ENCODE data around the gene SAMD1.
"Not testable (repeated sequence)": the region's sequence is repeated elsewhere in the genome, so short reads cannot be mapped to it uniquely, and the experiment has no call there.

SAMD1 gene

GRCh38 chr19:14059093-14059480 is 31.5 kb downstream of the SAMD1 start:
- peak; percentile 44 to 48 for DNase-seq

- DNase-seq: no peak
Measured at GRCh38 chr19:14058182-14059092, 32.1 kb downstream of the SAMD1 start.

DNA sequence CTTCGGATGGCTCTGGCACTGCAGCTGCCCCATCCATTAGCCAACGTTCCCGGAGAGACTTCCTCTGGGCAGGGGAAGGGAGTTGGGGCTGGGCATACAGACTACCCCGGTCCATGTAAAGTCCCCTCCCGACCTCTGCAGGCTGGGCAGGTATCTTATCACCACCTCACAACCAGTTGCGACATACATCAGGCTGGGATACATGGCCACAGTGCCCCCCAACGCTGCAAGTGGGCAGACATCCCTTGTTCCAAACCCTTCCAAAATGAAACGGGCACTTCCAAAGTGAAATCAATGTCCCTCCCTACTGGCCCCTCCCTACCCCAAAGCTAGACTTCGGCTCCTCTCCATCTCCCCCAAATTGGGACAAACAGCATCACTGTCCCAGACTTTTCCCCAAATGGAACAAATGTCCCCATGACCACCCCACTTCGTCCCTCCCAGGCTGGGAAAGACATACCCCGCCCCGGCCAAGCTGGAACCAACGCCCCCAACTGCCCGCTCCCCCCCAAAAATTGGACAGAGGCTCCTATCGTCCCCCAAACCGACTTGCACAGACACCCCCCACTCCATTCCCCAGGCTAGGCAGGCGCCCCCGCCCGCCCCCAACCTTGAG is 33.7 kb downstream of the SAMD1 start:
- DNase-seq: no peak

DNA sequence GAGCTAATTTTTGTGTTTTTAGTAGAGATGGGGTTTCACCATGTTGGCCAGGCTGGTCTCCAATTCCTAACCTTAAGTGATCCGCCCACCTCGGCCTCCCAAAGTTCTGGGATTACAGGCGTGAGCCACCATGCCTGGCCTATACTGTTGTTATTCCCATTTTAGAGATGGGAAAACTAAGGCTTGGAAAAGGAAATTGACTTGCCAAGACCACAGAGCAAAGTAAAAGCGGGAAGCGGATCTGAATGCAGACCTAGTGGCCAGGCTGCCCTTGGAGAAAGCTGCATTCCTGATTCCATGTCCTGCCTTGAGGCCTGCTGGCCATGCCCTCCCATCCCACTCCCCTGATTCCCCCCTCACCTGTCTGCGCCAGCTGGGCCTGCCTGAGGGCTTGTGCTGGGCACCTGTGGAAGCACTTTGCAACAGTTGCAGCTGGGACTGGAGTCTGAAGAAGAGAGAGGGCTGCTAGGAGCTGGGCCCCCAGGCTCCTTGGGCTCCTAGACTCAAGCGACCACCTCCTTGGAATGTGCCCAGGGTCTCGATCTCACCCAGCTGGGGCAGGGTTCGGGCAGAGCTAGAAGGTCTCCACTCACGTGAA is 34.4 kb downstream of the SAMD1 start:
- DNase-seq: no peak

DNA sequence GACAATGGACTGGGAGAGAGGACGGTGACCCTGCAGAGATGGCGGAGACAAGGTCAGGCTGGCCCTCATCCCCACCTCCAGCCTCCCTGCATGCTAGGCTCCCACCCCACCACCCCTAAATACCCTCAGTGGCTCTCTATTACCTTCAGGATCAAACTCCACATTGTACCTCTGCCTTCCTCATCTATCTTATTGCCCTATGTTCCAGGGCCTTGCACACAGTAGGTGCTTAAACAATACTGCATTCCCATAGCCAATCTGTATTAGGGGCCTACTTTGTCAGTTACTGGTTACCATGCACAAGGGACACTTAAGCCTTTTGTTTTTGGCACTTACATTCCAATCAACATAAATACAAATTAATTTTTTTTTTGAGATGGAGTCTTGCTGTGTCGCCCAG is 35.2 kb downstream of the SAMD1 start:
- no peak for DNase-seq

GRCh38 chr19:14054721-14055120 is 35.8 kb downstream of the SAMD1 start:
- no peak for DNase-seq

- no peak for DNase-seq
Measured at GRCh38 chr19:14054099-14054498, 36.5 kb downstream of the SAMD1 start.

DNA sequence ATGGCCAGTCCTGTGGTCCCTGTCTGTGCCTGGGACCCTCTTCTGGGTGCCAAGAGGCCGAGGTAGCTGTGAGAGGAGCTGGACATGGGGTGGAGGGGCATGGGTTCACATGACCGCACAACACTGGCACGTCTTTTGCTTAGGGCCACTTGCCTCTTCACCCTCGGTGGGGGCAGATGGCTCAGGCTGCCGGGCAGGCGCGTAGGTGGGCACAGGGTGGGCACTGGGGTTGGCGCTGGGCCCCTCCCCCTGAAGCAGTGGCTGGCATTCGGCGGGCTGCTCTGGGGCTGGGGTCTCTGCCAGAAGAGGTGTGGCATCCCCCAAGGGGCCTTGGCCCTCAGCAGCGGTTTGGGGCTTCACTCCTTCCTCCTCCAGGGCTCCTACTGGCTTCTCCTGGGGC is 37.1 kb downstream of the SAMD1 start:
- DNase-seq: no peak

DNA sequence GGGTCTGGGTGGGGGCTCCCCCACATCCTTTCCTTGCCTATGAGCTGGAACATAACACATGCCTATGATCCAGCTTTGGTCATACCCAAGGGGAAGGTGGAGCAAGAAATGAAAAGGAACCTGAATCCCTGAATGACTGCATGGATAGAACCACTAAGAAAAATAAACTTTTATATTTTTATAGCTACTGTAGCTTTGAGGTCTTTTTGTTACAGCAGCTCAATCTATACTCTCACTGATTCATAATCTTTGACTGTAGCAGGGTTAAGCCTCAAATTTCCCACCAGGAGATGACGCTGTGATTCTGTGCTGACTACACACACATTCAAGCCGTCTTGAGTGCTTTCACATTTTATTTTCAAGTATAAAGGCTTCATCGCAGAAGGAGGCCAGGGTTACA is 37.5 kb downstream of the SAMD1 start:
- no peak for DNase-seq

GRCh38 chr19:14052470-14052869 is 38.1 kb downstream of the SAMD1 start:
- no peak for DNase-seq

DNA sequence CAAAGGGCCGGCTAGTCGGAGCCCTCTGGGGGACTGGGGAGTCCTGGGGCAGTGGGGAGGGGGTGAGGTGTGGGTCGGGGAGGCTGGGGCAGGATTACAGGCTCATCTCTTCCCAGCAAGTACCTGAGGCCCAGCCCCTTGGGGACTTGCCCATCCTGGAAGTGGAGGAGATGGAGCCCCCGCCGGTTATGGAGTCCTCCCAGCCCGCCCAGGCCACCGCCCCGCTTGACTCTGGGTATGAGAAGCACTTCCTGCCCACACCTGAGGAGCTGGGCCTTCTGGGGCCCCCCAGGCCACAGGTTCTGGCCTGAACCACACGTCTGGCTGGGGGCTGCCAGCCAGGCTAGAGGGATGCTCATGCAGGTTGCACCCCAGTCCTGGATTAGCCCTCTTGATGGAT is 38.6 kb downstream of the SAMD1 start:
- DNase-seq: no peak

- DNase-seq: not testable (repeated sequence)
Measured at GRCh38 chr19:14050961-14051360, 39.6 kb downstream of the SAMD1 start.

GRCh38 chr19:14050512-14050911 is 40.0 kb downstream of the SAMD1 start:
- no peak for DNase-seq

GRCh38 chr19:14048443-14049153 is 42.0 kb downstream of the SAMD1 start:
- DNase-seq: peak; percentile 75 to 81

DNA sequence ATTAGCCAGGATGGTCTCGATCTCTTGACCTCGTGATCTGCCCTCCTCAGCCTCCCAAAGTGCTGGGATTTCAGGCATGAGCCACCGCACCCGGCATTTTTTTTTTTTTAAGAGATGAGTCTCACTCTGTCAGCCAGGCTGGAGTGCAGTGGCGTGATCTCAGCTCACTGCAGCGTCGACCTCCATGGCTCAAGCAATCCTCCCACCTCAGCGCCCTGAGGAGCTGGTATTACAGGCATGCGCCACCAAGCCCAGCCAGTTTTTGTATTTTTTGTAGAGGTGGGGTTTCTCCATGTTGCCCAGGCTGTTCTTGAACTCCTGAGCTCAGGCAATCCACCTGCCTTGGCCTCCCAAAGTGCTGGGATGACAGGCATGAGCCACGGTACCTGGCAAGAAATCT is 42.7 kb downstream of the SAMD1 start:
- not testable (repeated sequence) for DNase-seq

- DNase-seq: peak; percentile 67 to 73
Measured at GRCh38 chr19:14042659-14043608, 47.6 kb downstream of the SAMD1 start.

GRCh38 chr19:14039181-14039580 is 51.4 kb downstream of the SAMD1 start:
- no peak for DNase-seq

All from CD4-positive, alpha-beta T cell treated with Interleukin-1 beta for 1 hour (primary cell).